ENCODE measurements around the gene SCAMP4. TPM values are rescaled to one million over a fixed set of nuclear protein-coding genes. Genes with fewer than 3 reads are reported as not detected.

Gene SCAMP4
- total RNA-seq, 1 donor from 2014 or later: 322 TPM

DNA sequence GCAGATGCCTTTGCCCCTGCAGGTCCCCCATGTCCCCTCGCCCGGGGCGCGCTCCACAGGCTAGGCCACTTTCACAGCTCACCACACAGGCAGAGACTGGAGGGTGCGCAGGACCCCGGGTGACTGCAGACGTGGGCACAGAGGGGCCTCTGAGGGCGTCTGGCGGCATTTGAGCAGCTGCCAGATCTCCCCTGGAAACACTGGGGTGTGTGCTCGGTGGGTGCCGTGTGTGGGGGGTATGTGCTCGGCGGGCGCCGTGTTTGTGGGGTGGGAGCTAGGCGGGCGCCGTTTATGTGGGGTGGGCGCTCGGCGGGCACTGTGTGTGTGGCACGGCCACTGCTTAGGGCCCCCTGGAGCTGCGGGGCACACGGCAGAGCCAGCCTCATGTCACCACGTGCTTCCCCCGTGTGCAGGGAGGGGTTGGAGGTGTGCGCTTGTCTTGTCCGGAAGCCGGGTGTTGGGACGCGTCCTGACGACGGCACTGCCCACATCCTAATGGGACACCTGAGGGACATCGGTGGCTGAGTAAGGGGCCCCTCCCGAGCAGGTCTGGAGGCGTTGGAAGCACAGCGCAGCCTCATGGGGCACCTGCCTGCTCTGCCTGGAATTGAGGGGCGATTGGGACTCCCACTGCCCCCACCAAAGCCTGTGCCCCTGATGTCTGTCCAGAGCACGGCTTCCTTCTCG lies 52.5 kb downstream of the SCAMP4 start:
- no peaks in the 10 kb centered on the region for H3K27me3 ChIP-seq
- TF ChIP-seq, protein P1, sequence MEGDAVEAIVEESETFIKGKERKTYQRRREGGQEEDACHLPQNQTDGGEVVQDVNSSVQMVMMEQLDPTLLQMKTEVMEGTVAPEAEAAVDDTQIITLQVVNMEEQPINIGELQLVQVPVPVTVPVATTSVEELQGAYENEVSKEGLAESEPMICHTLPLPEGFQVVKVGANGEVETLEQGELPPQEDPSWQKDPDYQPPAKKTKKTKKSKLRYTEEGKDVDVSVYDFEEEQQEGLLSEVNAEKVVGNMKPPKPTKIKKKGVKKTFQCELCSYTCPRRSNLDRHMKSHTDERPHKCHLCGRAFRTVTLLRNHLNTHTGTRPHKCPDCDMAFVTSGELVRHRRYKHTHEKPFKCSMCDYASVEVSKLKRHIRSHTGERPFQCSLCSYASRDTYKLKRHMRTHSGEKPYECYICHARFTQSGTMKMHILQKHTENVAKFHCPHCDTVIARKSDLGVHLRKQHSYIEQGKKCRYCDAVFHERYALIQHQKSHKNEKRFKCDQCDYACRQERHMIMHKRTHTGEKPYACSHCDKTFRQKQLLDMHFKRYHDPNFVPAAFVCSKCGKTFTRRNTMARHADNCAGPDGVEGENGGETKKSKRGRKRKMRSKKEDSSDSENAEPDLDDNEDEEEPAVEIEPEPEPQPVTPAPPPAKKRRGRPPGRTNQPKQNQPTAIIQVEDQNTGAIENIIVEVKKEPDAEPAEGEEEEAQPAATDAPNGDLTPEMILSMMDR (IDR thresholded peaks at IDR 0.05): no peak
- no peak overlapping the region for H3K27ac ChIP-seq
- no peaks in the 10 kb centered on the region for H3K9me3 ChIP-seq
- no peak for DNase-seq (ENCODE audit: low spot score in 2 of 2)
- H3K4me3 ChIP-seq: no peak overlapping the region
- no peaks in the 10 kb centered on the region for H3K4me1 ChIP-seq
- peaks cover 0 to 6% of the 10 kb centered on the region in 2 donors for H3K36me3 ChIP-seq
- intact Hi-C loops (cut with DNase I): no loop called here

DNA sequence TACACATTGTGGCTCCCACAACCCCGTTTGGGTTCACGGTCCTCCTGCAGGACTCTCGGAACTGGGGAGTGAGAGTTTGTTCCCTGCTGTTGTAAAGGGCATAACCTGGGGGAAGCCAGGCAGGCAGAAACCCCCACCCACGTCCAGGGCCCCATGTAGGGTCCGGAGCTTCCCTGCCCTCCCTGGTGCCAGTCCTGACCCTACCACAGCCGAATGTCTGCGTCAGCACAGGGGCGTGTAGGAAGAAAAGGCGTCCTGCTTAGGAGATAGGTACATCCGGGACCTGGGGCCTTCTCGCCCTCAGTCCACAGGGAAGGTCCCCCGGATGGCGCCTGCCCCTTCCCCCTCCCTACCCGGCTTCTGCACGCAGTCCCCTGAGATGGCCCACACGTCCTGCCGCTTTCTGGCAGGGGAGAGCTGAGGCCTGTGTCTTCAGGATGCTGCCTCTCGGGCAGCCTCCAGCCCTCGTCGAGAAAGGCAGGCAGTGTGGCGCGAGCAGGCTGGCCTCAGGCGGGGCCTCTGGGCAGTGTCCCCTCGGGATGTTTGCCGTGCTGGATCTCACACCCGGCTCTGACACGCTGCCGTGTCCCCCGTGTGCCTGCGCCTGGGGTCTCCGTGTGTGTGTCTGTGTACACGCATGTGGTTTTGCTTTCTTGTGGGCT lies 54.9 kb downstream of the SCAMP4 start:
- Histone ChIP-seq H3K36me3 (no peaks in the 10 kb centered on the region), H3K4me3 (no peak overlapping the region), H3K9me3 (no peaks in the 10 kb centered on the region), H3K4me1 (no peaks in the 10 kb centered on the region), H3K27me3 (no peaks in the 10 kb centered on the region), H3K27ac (no peak overlapping the region)
- TF ChIP-seq, protein P1 (IDR thresholded peaks at IDR 0.05): no peak
- DNase-seq (ENCODE audit: low spot score in 2 of 2): no peak
- intact Hi-C loops (cut with DNase I): no loop called here

DNA sequence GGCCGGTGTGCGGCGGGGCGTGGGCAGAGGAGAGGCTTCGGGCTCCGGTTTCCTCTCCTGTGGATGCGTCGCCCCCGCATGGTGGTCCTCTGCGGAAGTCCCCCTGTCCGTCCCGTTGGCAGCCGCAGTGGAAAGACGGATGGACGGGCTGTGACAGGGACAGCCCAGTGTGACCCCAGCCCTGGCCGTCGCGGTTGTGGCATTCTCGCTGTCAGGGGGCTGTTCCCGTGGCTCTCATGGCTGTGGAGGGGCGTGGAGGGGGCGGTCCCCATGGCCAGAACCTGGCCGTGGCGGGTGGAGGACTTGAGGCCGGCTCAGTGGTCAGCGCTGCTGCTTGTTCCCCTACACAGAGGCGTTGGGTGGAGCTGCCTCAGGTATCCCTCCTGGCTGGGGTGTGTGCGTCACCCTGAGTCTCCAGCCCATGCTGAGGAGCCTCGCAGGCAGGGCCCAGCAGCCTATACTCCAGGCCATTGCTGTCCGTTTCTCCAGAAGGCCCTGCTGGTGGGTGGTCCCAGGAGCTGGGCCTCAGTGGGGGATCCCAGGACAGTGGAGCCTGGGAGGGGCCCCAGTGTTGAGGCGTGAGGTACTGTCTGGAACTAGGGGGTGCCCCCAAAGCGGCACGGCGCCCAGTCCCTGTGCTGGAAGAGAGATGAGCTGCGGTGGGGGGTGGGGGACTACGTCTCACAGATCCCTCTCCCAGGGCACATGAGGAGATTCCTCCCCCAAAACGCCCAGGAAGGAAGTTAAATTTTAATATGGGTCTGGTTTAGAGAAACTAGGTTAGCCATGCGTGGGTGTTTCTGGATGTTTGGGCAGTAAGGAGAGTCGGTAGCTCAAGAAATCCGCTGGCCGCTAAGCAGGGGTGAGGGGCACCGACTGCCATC lies 56.0 kb downstream of the SCAMP4 start:
- TF ChIP-seq, protein P1 (IDR thresholded peaks at IDR 0.05): no peak
- no peaks in the 10 kb centered on the region for H3K27me3 ChIP-seq
- no peak for DNase-seq (ENCODE audit: low spot score in 2 of 2)
- no peak overlapping the region for H3K4me3 ChIP-seq
- H3K9me3 ChIP-seq: no peaks in the 10 kb centered on the region
- no peaks in the 10 kb centered on the region for H3K36me3 ChIP-seq
- intact Hi-C loops (cut with DNase I): no loop called here
- H3K27ac ChIP-seq: no peak overlapping the region
- no peaks in the 10 kb centered on the region for H3K4me1 ChIP-seq

DNA sequence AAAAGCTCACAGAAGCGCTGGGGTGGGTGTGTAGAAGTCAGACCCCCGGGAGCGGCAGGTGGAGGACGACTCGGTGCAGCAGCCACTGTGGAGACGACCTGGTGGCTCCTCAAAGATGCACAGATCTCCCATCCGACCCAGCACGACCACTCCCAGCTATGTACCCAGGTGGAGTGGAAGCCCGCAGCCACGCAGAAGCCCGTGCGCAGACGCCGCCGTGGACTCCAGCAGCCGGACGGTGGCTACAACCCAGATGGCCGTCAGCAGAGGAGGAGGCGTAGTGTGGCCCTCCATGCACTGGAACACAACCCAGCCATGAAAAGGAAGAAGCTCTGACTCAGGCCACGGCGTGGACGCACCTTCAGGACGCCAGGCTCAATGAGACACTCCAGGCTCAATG lies 57.5 kb downstream of the SCAMP4 start:
- Histone ChIP-seq H3K9me3 (no peaks in the 10 kb centered on the region), H3K4me1 (no peaks in the 10 kb centered on the region), H3K4me3 (no peak overlapping the region), H3K27ac (no peak overlapping the region), H3K27me3 (no peaks in the 10 kb centered on the region), H3K36me3 (no peaks in the 10 kb centered on the region)
- no peak for DNase-seq (ENCODE audit: low spot score in 2 of 2)
- intact Hi-C loops (cut with DNase I): no loop called here
- TF ChIP-seq, protein P1 (IDR thresholded peaks at IDR 0.05): no peak

DNA sequence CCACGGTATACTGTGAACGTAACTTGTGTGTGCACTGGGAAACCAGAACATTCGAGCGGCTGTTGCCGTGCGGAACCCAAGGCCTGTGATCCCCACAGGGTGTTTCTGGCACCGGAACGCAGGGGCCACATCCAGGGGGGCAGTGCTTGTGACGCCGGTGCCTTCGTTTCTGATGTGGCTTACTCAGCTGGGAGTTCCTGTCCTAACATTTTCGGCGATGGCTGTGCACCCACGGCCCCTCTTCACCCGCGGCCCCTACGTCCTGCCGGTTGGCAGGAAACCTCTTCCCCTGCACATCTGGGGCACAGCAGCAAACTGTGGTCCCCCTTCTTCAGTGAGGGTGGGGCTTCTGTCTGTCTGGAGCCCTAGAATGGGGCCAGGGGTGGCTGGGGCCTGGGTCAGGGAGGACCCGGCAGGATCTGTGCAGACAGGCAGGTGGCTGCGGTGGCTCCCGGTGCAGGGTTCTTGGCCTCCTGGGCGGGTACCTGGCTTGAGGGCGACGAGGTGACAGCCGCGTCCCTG lies 61.9 kb downstream of the SCAMP4 start:
- Histone ChIP-seq H3K27me3 (no peaks in the 10 kb centered on the region), H3K36me3 (peaks cover 12 to 21% of the 10 kb centered on the region in 2 donors), H3K4me3 (no peak overlapping the region), H3K9me3 (no peaks in the 10 kb centered on the region), H3K27ac (no peak overlapping the region), H3K4me1 (no peaks in the 10 kb centered on the region)
- DNase-seq (ENCODE audit: low spot score in 2 of 2): no peak
- TF ChIP-seq, protein P1 (IDR thresholded peaks at IDR 0.05): no peak
- intact Hi-C loops (cut with DNase I): no loop called here
